Peyer's patch (tissue), 4 donors: Measurements from ENCODE around the gene RAPGEF5.

ENCODE experiments used
- CTCF ChIP-seq, 6 experiments: fragments of 450-650 bp in 4 of 6; fragments of 200-600 bp in 2 of 6; sonication (generic) in 1 of 6; IDR thresholded peaks; one replicate each; pipeline ENCODE4 v1.5.1; 2017 to 2019; ENCODE audit warnings: antibody characterized with exemption in 6 of 6, mild to moderate bottlenecking in 3 of 6, moderate library complexity in 1 of 6
- POLR2A ChIP-seq, 2 donors: fragments of 450-650 bp; IDR thresholded peaks; one replicate each; pipeline ENCODE4 v1.5.1; 2017; ENCODE audit warnings: antibody characterized with exemption in 2 of 2, mild to moderate bottlenecking in 2 of 2, moderate library complexity in 2 of 2

DNA sequence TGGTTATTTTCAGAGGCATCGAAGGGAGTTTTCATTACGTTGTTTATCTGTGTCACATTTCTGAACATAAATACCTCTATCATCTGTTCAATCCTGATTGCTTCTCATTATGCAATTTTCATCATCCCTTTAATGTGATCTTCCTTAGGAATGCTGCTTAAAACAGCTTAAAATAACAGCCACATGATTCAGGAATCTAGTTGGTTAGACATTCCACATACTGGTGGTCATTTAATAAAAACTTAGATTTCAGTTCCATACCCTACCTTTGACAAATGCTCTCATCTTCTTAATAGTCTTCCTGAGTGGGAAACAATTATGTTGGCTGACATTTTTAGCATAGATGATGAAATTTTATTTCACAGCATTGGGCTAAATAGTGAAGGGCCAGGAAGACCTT lies 219.9 kb downstream of the RAPGEF5 start:
- TF ChIP-seq CTCF (IDR thresholded peaks at IDR 0.05) (no peak), POLR2A (IDR thresholded peaks at IDR 0.05) (no peak)
